ENCODE data around the gene SYT8. TPM values are rescaled to one million over a fixed set of nuclear protein-coding genes. Genes with fewer than 3 reads are reported as not detected.

SYT8 gene
- total RNA-seq, 1 experiment from 2014 or later, result 1.0 TPM

- Histone ChIP-seq H3K9me3 (ENCODE audit: control insufficient read depth in 1 of 2, insufficient read depth in 1 of 2, low read depth in 1 of 2, low read length in 2 of 2) (no peaks in the 10 kb centered on the region), H2AFZ (ENCODE audit: low read depth, low read length, poor library complexity, severe bottlenecking) (no peak within 1 kb of the TSS), H4K20me1 (ENCODE audit: insufficient read depth) (no peaks in the 10 kb centered on the region), H3K4me1 (ENCODE audit: control insufficient read depth in 1 of 2, insufficient read depth in 2 of 2, low read length in 2 of 2) (peaks cover 17 to 20% of the 10 kb centered on the region in 2 experiments), H3K9ac (ENCODE audit: low read length) (no peak within 1 kb of the TSS), H3K79me2 (ENCODE audit: insufficient read depth, low read length) (no peaks in the 10 kb centered on the region), H3K27ac (ENCODE audit: low read depth, low read length) (no peak within 1 kb of the TSS), H3K4me2 (ENCODE audit: low read length) (no peak within 1 kb of the TSS), H3K4me3 (replicated peaks in 1 of 2; ENCODE audit: low read depth in 1 of 2, low read length in 2 of 2) (no peak within 1 kb of the TSS), H3K27me3 (ENCODE audit: insufficient read depth, low read length) (no peaks in the 10 kb centered on the region), H3K36me3 (ENCODE audit: control insufficient read depth in 1 of 2, insufficient read depth in 2 of 2, low read length in 2 of 2) (no peaks in the 10 kb centered on the region), H3K9me2 (ENCODE audit: insufficient read depth) (no peaks in the 10 kb centered on the region)
- RAD21 ChIA-PET (ENCODE audit: low non-redundant PET in 1 of 2, low total read pairs in 2 of 2, uncharacterized antibody in 2 of 2, unreplicated experiment in 2 of 2), result interaction anchor here in 1 of 2 experiments (0.5 to 0.6 kb wide), 3 partner anchors 15 to 161 kb away, joined by 3 to 4 read pairs (median 3); no protein-coding TSS in a partner anchor
- CTCF ChIA-PET, result interaction anchor here (1.4 to 1.5 kb wide), 2 partner anchors 44 to 313 kb away, joined by 4 to 8 read pairs; no protein-coding TSS in a partner anchor
- POLR2A ChIA-PET, result no interaction called here
- intact Hi-C loops (cut with micrococcal nuclease), result no loop called here
- no peak for TF ChIP-seq CBX3 (IDR thresholded peaks at IDR 0.05; ENCODE audit: low read depth)
- TF ChIP-seq TCF7L2 (IDR thresholded peaks at IDR 0.05; ENCODE audit: borderline replicate concordance, extremely low read depth, insufficient read depth, insufficient read length), result no peak
- TF ChIP-seq FOSL1 (IDR thresholded peaks at IDR 0.05; ENCODE audit: low read depth), result no peak
- TF ChIP-seq POLR2A (IDR thresholded peaks at IDR 0.05; ENCODE audit: borderline replicate concordance, extremely low read depth, insufficient read depth, insufficient read length), result no peak
- no peak for TF ChIP-seq SIN3A (IDR thresholded peaks at IDR 0.05; ENCODE audit: low read depth)
- TF ChIP-seq CTCF (IDR thresholded peaks at IDR 0.05 in 2 of 3, conservative IDR thresholded peaks at IDR 0.05 in 1 of 3; ENCODE audit: borderline replicate concordance in 1 of 3, insufficient read depth in 1 of 3, low read depth in 2 of 3, low read length in 2 of 3), result no peak
- no peak for TF ChIP-seq EZH2phosphoT487 (IDR thresholded peaks at IDR 0.05; ENCODE audit: borderline replicate concordance)
- TF ChIP-seq RAD21 (IDR thresholded peaks at IDR 0.05; ENCODE audit: low read depth), result no peak
- no peak for TF ChIP-seq SP1 (IDR thresholded peaks at IDR 0.05; ENCODE audit: low read depth)
- TF ChIP-seq EZH2 (IDR thresholded peaks at IDR 0.05), result no peak
- no peak for DNase-seq (ENCODE audit: low read depth, low spot score)
- no peak for ATAC-seq
- BruUV-seq (replicated peaks), result no TSS peak
Measured at GRCh38 chr11:1838426-1839144, 3.8 kb downstream of the SYT8 start, which contains the start of gene TNNI2. Gene TNNI2, plus strand, starts transcription at chr11:1838981. Its CDS starts 716 bp downstream, at chr11:1839697.
